ENCODE results near the gene UBL4A.
A peak's percentile ranks its signal among the peaks of the same experiment; 100 is the strongest.

Gene UBL4A

DNA sequence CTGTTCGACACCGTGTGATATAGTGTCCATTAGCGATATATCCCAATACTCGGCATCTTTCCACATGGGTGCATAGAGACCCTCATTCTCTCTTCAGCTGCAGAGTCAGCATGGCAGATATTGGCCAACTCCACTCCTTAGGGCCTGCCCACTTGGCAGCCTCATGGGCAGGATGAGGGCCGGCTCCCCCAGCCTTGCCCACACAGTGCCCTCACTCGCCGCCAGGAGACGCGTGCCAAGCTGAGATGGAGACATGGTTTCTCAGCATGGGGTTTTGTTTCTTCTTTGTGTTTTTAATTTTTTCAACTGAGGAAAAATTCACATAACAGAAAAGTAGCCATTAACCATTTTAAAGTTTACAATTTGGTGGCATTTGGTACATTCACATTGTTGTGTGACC is 33.6 kb downstream of the UBL4A start:
- no peak for TF ChIP-seq POLR2A (IDR thresholded peaks at IDR 0.05; ENCODE audit: low read depth, low read length)
- no peak for DNase-seq (ENCODE audit: insufficient read length, low spot score)
- FAIRE-seq = no peak

DNA sequence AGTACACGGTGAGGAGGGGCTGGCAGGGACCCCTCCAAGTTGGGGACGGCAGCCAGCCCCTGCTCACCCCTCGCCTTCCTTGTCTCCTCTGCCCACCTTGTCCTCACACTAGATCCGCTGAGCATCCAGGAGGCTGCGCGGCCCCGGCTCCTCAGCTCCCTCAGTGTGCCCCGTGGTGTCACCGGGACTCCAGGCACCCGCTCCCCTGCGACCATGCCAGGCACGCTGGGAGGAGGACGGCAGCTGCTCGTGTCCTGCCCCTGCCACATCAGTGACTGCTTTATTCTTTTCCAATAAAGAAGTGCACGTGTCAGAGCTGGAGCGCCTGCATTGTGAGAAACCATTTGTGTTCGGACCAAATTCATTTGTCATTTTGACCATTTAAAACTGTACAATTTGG is 36.1 kb downstream of the UBL4A start:
- no peak for FAIRE-seq
- DNase-seq (ENCODE audit: insufficient read length, low spot score) = no peak
- no peak for TF ChIP-seq POLR2A (IDR thresholded peaks at IDR 0.05; ENCODE audit: low read depth, low read length)

GRCh38 chrX:154449618-154450017 is 36.8 kb downstream of the UBL4A start:
- FAIRE-seq = no peak
- no peak for DNase-seq (ENCODE audit: insufficient read length, low spot score)
- no peak for TF ChIP-seq POLR2A (IDR thresholded peaks at IDR 0.05; ENCODE audit: low read depth, low read length)

- TF ChIP-seq POLR2A (IDR thresholded peaks at IDR 0.05; ENCODE audit: low read depth, low read length) = no peak
- DNase-seq (ENCODE audit: insufficient read length, low spot score) (no peak), FAIRE-seq (no peak)
Measured at GRCh38 chrX:154448484-154448883, 37.9 kb downstream of the UBL4A start.

DNA sequence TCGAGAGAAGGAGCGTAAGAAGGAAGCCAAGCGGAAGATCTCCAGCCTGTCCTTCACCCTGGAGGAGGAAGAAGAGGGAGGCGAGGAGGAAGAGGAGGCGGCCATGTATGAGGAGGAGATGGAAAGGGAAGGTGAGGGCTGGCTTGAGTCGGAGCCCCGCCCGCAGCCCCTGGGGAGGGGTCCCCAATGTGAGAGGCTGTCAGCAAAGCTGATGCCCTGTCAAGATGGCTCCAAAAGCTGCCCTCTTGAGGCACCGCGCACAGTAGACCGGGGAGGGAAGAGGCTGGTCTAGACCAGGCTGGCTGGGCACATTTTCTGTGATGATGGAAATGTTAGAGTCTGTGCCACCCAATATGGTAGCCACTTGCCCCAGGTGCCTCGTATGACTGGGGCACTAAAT is 40.0 kb downstream of the UBL4A start:
- no peak for DNase-seq (ENCODE audit: insufficient read length, low spot score)
- no peak for FAIRE-seq
- TF ChIP-seq POLR2A (IDR thresholded peaks at IDR 0.05; ENCODE audit: low read depth, low read length) = no peak

GRCh38 chrX:154445776-154446175 is 40.6 kb downstream of the UBL4A start:
- no peak for FAIRE-seq
- DNase-seq (ENCODE audit: insufficient read length, low spot score) = no peak
- no peak for TF ChIP-seq POLR2A (IDR thresholded peaks at IDR 0.05; ENCODE audit: low read depth, low read length)

DNA sequence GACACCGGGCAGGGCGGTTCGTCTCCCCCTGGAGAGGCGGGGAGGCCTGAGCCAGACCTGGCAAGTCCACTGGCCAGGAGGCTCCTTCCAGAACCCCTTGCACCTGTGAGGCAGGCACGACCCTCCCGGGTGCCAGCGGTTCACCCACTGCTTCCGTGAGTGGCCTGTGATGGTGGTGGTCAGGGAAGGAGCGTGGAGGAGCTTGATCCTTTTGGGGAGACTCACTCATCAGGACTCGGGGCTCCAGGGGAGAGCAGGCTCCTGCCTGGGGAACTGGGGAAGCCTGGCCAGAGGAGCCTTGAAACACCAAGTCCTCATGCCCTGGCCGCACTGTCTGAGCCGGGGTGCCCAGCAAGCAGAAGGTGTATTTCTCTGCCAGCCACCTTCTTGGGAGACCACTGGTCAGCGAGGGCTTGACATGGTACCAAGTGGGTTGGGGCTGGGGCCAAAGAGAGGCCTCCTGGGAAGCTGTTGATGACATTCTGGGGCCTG is 41.6 kb downstream of the UBL4A start:
- FAIRE-seq = no peak

DNA sequence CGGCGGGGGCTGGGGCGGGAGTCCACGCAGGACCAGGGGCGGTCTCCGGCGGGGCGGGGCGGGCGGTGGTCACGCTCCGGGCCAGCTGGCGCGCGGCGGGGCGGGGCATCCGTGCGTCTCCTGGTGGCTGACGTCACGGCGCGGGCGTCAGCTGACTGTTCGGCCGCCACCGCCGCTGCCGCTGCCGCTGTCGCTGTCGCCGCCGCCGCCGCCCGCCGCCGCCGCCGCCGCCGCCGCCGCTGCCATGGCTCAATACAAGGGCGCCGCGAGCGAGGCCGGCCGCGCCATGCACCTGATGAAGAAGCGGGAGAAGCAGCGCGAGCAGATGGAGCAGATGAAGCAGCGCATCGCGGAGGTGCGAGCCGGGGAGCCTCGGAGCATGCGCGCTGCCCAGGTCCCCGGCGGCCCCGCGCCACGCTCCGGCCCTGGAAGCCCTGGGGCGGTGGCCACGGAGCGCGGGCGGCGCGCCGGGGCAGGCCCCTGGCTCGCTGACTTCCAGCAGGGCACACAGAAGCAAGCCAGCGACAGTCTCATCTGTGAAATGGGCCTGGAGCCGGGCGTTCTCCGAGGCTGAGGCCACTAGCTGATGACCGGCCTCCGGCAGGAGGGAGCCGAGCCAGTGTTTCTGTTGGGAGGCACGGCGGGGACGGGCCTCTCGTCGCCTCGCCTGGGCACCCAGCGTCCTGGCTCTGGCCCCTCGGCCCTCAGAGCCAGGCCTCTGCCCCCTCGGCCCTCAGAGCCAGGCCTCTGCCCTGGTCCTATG is 42.2 kb downstream of the UBL4A start, which contains the start of gene FAM50A:
Gene FAM50A (plus strand): TSS at position 150 of the 763 bp plus-strand sequence. CDS start 95 bp downstream, at position 245.
- FAIRE-seq = no peak
- DNase-seq (ENCODE audit: insufficient read length, low spot score) = peak; percentile 47
- 0 out of 2 replicates have a peak, but pooled peaks have one; percentile 28 for TF ChIP-seq POLR2A (IDR thresholded peaks at IDR 0.05; ENCODE audit: low read depth, low read length)

More for the DNA sequence above, 41.6 kb downstream of the UBL4A start:
- no peak for DNase-seq (ENCODE audit: insufficient read length, low spot score)
- no peak for TF ChIP-seq POLR2A (IDR thresholded peaks at IDR 0.05; ENCODE audit: low read depth, low read length)

DNA sequence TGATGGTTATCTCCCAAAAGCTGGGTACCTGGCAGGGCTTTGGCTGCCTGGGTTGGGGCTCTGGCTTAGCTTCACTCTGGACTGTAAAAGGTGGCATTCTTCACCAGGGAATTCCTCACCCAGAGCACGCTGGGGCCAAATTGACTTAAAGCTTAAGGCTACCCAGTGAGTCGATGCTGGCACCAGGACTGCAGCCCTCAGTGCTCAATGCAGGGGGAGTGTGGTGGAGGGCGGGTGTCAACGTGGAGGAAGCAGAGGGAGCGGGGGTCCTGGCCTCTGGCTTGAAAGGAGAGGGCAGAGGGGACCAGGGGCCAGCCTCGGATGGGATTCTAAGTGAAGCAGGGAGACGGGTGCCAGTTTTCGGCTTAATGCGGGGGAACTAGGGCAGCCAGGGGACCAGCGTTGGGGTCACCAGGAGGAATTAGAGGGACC is 42.9 kb downstream of the UBL4A start:
- DNase-seq (ENCODE audit: insufficient read length, low spot score) = peak; percentile 36
- TF ChIP-seq POLR2A (IDR thresholded peaks at IDR 0.05; ENCODE audit: low read depth, low read length) = no peak
- no peak for FAIRE-seq

DNA sequence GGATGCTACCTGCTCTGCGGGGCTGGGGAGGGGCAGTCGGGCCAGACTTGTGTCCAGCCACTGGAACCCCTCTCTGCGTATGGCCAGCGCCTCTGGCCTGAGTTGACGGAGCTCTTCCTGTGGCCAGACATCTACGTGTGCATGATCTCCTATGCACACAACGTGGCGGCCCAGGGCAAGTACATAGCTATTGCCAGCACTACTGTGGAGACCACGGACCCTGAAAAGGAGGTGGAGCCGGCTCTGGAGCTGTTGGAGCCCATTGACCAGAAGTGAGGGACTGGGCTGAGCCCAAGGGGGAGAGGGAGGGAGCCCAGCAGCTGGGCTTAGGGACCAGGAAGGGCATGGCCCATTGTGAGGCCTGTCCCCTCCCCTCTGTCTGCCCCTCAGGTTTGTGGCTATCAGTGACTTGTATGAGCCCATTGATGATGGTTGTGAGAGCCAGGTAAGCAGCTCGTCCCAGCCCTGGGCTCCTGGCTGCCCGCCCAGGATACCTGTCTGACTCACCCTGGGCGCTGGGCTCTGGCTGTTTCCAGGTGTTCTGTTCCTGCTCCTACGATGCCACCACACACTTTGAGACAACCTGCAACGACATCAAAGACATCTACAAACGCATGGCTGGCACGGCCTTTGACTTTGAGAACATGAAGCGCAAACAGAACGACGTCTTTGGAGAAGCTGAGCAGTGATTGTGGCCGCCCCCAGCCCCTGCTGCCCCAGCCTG is 44.3 kb downstream of the UBL4A start:
- DNase-seq (ENCODE audit: insufficient read length, low spot score) (no peak), FAIRE-seq (no peak)
- TF ChIP-seq POLR2A (IDR thresholded peaks at IDR 0.05; ENCODE audit: low read depth, low read length) = no peak

GRCh38 chrX:154441564-154441963 is 44.9 kb downstream of the UBL4A start:
- no peak for TF ChIP-seq POLR2A (IDR thresholded peaks at IDR 0.05; ENCODE audit: low read depth, low read length)
- FAIRE-seq = no peak
- DNase-seq (ENCODE audit: insufficient read length, low spot score) = no peak

DNA sequence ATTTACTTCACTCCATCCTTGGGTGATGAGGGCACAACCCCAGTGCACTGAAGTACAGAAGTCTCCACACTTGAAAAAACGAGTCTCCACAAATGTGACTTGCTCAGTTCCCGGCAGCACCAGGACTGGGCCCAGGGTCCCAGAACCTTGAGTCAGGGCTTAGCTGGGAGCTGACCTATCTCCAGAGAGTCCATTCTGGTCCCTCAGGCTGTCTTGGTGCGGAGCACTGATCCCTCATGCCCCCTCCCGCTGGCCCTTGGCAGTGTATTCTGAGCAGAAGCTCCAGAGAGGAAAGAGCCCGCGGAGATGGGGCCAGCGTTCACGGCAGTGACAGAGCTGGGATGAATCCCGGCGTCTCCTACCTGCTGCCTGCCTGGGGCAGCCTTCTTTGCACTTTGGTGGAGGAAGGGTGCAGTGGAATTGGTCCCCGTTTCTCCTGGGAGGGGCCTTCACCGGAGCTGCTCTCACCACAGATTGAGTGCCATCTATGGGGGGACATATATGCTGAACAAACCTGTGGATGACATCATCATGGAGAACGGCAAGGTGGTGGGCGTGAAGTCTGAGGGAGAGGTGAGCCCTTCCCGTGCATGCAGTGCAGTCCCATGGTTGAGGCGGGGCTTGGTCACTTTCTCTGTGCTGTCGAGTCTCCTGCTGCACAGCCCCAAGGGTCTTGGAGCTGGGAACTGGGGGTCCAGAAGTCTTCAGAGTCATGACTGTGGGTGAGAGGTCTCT is 45.6 kb downstream of the UBL4A start:
- TF ChIP-seq POLR2A (IDR thresholded peaks at IDR 0.05; ENCODE audit: low read depth, low read length) = no peak
- no peak for FAIRE-seq
- no peak for DNase-seq (ENCODE audit: insufficient read length, low spot score)

GRCh38 chrX:154439841-154440240 is 46.6 kb downstream of the UBL4A start:
- DNase-seq (ENCODE audit: insufficient read length, low spot score) (no peak), FAIRE-seq (no peak)
- no peak for TF ChIP-seq POLR2A (IDR thresholded peaks at IDR 0.05; ENCODE audit: low read depth, low read length)

Data from H54 (cell line).